RPMI7951 (cell line): Measurements from ENCODE around the gene SEMA6B. TPM values are rescaled to one million over a fixed set of nuclear protein-coding genes. Genes with fewer than 3 reads are reported as not detected.
"Not testable (repeated sequence)": the region's sequence is repeated elsewhere in the genome, so short reads cannot be mapped to it uniquely, and the experiment has no call there.

ENCODE experiments used
- DNase-seq: peaks from one replicate; pipeline ENCODE4 v3.0.0-alpha.2; 2012; ENCODE audit warnings: low read depth
- total RNA-seq: library from RNA; depleted of rRNA; stranded (reverse); fragments of >200 nt; shearing (Covaris generic); gene quantifications from 2 replicates; pipeline ENCODE4 v1.2.3, GENCODE V29; 2014

Gene SEMA6B
- total RNA-seq, 1 experiment from 2014 or later = 1.1 TPM

- DNase-seq = no peak
Observed at GRCh38 chr19:4550018-4550417, 9.5 kb downstream of the SEMA6B start.

GRCh38 chr19:4548238-4548584 lies 11.3 kb downstream of the SEMA6B start:
- DNase-seq = no peak

GRCh38 chr19:4547303-4548237 lies 11.9 kb downstream of the SEMA6B start:
- DNase-seq = no peak

GRCh38 chr19:4543842-4544647 lies 15.4 kb downstream of the SEMA6B start:
- no peak for DNase-seq

GRCh38 chr19:4542896-4543841 lies 16.3 kb downstream of the SEMA6B start:
- no peak for DNase-seq

GRCh38 chr19:4541806-4542145 lies 17.7 kb downstream of the SEMA6B start:
- not testable (repeated sequence) for DNase-seq

GRCh38 chr19:4541114-4541805 lies 18.2 kb downstream of the SEMA6B start:
- DNase-seq = no peak

GRCh38 chr19:4539693-4540581 lies 19.5 kb downstream of the SEMA6B start, which contains the start of gene LRG1:
Gene LRG1 (minus strand): TSS chr19:4540036. CDS start chr19:4540013, 23 bp downstream.
- no peak for DNase-seq

GRCh38 chr19:4539169-4539692 lies 20.3 kb downstream of the SEMA6B start:
- DNase-seq = no peak

GRCh38 chr19:4538601-4538954 lies 20.9 kb downstream of the SEMA6B start:
- DNase-seq = no peak

- DNase-seq = no peak
Observed at GRCh38 chr19:4537953-4538600, 21.4 kb downstream of the SEMA6B start.

- DNase-seq = no peak
Observed at GRCh38 chr19:4536798-4537197, 22.7 kb downstream of the SEMA6B start.

- DNase-seq = peak; percentile 57
Observed at GRCh38 chr19:4534836-4535658, 24.4 kb downstream of the SEMA6B start, which contains the start of gene PLIN5. Gene PLIN5 (minus strand): TSS chr19:4535224. CDS start chr19:4534074, 1,150 bp downstream.

GRCh38 chr19:4533835-4534424 lies 25.6 kb downstream of the SEMA6B start:
- DNase-seq = no peak

GRCh38 chr19:4533334-4533733 lies 26.1 kb downstream of the SEMA6B start:
- DNase-seq = no peak

- DNase-seq = no peak
Observed at GRCh38 chr19:4531562-4532165, 27.8 kb downstream of the SEMA6B start.

- DNase-seq = no peak
Observed at GRCh38 chr19:4529924-4530522, 29.5 kb downstream of the SEMA6B start.
